Right ventricle myocardium inferior (tissue), 1 donor: ENCODE results near the gene MICU2. TPM values are rescaled to one million over a fixed set of nuclear protein-coding genes. Genes with fewer than 3 reads are reported as not detected.

Experiments used
- ATAC-seq: fragments of 200-7000 bp; cut with Tn5 transposase; one replicate; pipeline ENCODE4 v1.9.1; 2020; ENCODE audit warnings: mild to moderate bottlenecking, moderate library complexity
- DNase-seq: peaks from one replicate; pipeline ENCODE4 v3.0.0; 2021; ENCODE audit errors: missing footprints
- intact Hi-C: fragments of 100-400 bp; cut with DNase I; formaldehyde crosslinking; loops from one replicate; pipeline ENCODE4 v1.11.0; 2022
- total RNA-seq: library from RNA; stranded (reverse); fragmentation: NEBNext Ultra II Directional; extraction: Animal tissue kit (Norgen Biotek cat#: 25700); gene quantifications from one replicate; pipeline ENCODE4 v1.2.1, GENCODE V29; 2021
- donor health status: DM: no; HTN: yes; CAD: no; lungs with severe emphysema.

MICU2 gene
- total RNA-seq, 1 donor from 2014 or later = 60.7 TPM

DNA sequence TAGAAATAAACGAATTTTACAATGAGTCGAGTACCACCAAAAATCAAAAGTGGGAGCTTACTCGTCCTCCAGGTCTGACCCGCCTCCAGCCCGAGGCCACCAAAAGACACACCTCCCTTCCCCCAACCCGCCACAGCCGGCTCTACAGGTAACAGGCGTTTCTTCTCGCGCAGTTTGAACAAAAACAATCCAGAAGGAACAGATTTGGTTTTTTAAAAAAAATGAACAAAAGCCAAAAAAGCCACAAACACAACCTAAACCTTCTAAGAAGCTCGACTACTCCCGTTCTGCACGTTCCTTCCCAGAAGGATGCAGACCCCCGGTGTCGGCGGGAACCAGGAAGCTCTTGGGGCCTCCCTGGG lies 145.5 kb downstream of the MICU2 start:
- no peak for ATAC-seq
- intact Hi-C loops = no loop called here
- no peak for DNase-seq

DNA sequence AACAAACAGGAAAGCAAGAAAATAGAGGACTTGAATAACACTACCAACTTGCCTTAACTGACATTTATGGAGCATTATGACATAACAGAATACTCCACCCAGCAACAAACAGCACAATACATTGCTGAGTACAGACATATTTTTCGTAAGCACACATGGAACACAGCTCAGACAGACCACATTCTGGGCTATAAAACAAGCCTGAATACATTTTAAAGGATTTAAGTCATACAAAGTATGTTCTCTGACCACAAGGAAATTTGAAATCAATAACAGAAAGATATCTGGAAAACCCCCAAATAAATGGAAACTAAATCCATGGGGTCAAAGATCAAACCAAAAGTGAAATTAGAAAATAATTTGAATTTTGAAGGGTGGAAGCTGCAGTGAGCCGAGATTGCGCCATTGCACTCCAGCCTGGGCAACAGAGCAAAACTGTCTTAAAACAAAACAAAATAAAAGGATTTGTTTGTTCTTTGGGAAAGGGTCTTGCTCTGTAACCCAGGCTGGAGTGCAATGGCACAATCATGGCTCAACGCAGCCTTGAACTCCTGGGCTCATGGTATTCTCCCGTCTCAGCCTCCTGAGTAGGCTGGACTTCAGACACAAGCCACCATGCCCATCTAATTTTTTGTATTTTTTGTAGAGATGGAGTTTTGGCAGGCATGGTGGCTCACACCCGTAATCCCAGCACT lies 150.4 kb downstream of the MICU2 start:
- DNase-seq = no peak
- ATAC-seq = no peak
- intact Hi-C loops = no loop called here

DNA sequence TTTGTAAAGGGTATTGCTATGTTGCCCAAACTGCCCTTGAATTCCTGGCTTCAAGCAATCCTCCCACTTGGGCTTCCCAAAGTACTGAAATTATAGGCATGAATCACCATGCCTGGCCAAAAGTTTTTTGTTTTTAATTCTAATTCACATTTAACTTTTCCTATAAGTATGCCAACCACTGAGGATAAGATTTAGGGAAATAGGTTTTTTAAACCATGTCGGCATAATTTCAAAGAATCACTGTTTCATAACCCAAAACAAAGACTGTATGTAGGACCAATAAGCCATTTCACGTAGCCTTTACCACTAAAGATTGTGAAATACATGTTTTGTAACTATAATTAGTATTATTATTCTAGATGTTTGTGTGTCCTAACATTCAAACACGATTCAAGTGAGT lies 153.0 kb downstream of the MICU2 start:
- intact Hi-C loops = no loop called here
- no peak for DNase-seq
- ATAC-seq = no peak

DNA sequence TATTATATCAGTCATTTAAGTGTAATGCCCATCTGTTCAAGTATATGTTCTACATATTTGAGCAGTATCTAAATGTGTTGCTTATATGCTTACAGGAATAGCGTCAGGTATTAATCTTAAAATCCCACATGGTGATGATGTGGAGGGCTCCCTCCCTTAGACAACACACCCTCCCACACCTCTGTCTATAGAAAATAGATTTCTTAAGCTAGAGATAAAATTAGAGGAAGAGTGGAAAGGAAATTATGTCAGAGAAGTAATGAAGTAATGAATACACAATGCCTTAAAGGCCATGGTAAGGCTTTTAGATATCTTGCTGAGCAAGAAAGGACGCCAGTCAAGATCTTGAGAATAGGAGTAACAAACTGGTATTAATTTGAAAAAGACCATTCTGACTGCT lies 157.3 kb downstream of the MICU2 start:
- DNase-seq (no peak), ATAC-seq (no peak)
- intact Hi-C loops = no loop called here

DNA sequence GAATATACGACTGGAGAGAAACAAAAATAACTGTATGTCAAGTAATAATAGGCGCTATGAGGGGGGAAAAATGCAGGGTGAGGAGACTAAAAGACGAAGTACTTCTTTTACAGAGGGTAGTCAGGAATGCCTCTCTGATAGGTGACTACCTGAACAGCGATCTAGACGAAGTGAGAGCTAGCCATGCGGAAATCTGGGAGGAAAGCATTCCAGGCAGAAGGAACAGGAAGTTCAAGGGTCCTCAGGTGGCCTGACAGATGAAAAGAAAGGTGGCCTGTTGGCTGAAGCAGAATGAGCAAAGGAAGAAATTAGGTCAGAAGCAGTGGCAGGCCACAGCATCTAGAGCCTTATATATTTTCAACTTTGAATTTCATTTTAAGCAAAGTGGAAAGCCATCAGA lies 158.2 kb downstream of the MICU2 start:
- ATAC-seq (no peak), DNase-seq (no peak)
- intact Hi-C loops = no loop called here

DNA sequence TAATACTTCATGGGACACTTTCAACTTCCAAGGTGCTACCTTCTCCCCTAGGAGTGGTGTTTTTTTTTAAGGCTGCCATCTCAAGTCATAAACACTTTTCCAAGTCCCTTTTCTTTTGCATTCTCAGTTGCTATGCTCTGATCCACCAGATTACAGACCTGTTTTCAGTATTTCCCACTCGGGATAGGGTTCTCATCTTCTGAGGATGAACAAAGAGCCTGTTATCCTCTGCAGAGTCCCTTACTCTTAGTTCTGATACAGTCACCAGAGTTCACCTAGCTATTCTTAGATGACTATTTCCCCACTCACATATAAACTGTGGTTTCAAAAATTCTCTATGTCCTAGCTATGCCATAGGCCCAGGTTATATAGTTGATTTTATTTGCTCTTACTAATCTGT lies 160.8 kb downstream of the MICU2 start:
- ATAC-seq = no peak
- intact Hi-C loops = no loop called here
- DNase-seq = no peak

Other genes starting within 250 kb of the MICU2 start
- 14.6 TPM for gene ZDHHC20, start 144.9 kb downstream of the MICU2 start, total RNA-seq
- gene FGF9, start 66.9 kb upstream of the MICU2 start, total RNA-seq = 12.6 TPM